Glomerular visceral epithelial cell (primary cell): ENCODE results near the gene TMEM9B.
"Not testable (repeated sequence)": the region's sequence is repeated elsewhere in the genome, so short reads cannot be mapped to it uniquely, and the experiment has no call there.

Experiments
- DNase-seq: peaks from one replicate; pipeline ENCODE4 v3.0.0-alpha.2; 2016; ENCODE audit errors: extremely low spot score

The TMEM9B gene

DNA sequence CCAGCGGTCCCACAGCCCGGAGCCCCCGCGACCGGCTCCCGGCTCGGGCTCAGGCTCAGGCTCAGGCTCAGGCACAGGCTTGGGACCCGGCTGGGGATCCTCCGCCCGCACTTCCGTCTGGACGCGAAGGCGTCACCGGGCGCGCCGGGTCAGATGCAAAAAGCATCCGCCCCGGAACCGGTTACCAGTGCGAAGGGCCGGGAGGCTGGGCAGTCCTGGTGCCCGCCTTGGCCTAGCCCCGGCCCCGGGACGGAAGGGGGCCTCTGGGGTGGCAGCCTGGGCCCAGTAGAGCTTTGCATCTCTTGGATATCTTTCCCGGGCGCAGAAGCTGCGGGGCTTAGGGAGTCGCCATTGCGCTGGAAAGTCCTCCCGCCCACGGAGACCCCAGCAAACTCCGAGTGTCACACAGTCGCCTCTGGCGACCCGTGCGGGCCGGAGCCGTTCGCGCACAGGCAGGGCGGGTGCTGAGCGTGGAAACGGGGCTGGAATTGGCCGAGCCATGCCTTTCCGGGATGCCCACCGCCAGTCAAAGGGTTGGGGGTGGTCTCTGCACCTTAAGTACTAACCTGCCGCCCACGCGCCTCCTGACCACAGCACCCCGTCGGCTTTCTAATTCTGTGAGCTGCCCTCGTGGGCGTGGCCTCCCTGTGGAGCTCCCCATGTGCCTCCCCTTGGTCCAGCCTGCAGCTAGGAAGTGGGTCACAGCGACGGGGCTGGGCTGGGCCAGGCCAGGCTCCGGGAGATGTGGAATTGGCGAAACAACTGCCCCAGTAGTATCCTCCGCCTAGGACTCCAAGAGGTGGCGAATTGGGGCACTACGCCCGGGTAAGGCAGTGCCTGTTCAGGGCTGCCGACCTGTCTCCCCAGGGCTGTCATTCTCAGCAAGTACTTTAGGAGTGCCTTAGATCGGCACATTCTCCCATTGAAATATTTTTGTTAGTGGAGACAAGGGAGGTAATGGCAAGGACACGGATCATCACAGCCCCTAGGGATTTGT is at the start of gene TMEM9B:
TSS of gene TMEM9B (minus strand) at position 119 of the 997 bp plus-strand sequence. CDS start 129 bp downstream, outside the sequence.
- DNase-seq = peak; percentile 86

- no peak for DNase-seq
These were observed 49.1 kb upstream of the TMEM9B start for GRCh38 chr11:9013373-9013772.

GRCh38 chr11:9009538-9009937 is 45.3 kb upstream of the TMEM9B start:
- DNase-seq = not testable (repeated sequence)

DNA sequence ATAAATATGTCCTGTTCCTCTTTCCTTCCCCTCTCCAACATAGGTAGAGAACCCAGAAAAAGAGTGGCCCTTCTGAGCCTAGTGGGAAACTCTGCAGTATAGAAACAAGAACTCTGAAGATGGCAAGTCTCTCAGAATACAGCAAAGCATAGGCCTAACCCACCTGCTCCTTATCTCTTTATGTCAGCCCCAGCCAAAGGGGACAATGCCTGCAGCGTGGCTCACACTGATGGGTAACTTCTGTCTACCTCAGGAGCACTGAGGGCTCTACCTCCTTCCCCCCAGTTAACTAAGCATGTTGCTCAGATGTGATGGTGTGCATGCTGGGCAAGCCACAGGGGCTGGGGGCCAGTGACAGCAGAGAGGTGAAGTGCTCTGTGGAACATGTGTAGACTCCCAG is 44.4 kb upstream of the TMEM9B start:
- no peak for DNase-seq

GRCh38 chr11:9008011-9008550 is 43.8 kb upstream of the TMEM9B start:
- no peak for DNase-seq

GRCh38 chr11:9005087-9005486 is 40.8 kb upstream of the TMEM9B start:
- no peak for DNase-seq

DNA sequence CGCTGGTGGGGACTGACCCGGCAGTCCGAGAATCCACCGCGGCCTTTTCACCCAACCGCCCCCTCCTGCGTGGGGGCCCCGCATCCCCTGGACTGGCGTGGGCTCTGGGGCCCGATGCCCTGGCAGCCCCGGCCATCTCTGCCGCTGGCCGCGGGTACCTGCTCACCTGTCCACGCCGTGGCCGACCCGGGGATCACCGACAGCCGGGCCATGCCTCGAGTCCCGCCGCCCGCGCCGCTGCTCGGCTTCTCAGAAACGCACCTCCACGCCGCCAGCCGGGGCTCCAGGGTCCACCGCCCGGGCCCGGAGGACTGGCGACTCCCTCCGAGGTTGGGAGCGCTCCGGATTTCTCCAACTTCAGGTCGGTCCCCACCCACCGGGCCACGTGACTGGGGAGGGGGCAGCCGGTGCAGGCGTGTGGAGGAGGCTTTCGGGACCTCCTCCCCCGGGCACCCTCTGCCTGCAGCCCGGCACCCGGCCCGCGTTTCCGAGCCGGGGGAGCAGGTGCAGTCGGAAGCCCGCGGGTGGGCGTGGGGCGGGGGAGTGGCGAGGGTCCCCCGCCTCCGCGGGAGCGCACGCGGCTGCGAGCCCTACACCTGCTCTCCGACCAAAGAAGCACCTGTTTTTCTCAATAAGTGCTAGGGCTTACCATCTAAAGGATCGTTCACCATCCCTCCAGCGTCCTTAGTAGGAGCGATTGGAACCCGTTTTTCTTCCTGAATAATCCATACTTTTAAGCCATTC is 40.1 kb upstream of the TMEM9B start:
- DNase-seq = no peak

DNA sequence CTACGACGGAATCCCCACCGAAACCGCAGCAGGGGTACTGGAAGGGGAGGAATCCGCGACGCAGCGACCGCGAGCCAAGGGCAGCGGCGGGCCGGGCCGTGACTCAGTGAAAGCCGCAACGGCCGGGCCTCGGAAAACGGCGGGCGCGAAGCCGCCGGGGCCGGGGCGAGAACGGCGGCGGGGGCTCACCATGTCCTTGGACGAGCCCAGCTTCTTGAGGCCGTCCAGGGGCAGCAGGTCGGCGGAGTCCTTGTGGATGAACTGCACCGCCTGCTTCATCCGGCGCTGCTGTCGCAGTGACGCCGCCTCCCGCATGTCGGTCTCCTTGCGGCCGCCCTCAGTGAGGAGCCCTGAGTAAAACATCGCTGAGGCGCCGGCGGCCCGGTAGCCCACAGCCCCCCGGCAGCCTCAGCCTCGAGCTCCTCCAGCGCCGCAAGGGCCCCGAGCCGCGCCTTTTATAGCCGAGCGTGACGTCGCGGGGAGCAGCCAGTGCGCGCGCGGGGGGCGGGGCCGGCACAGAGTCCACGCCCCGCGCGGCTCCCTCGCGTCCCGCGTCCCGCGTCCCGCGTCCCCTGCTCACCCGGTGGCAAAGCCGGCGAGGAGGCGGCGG is 39.4 kb upstream of the TMEM9B start, which contains the start of gene NRIP3:
TSS of gene NRIP3 (minus strand) at position 429 of the 610 bp plus-strand sequence. CDS start at position 363, 66 bp downstream.
- DNase-seq = peak; percentile 83

- DNase-seq = no peak
These were observed 38.8 kb upstream of the TMEM9B start for GRCh38 chr11:9002920-9003572.

DNA sequence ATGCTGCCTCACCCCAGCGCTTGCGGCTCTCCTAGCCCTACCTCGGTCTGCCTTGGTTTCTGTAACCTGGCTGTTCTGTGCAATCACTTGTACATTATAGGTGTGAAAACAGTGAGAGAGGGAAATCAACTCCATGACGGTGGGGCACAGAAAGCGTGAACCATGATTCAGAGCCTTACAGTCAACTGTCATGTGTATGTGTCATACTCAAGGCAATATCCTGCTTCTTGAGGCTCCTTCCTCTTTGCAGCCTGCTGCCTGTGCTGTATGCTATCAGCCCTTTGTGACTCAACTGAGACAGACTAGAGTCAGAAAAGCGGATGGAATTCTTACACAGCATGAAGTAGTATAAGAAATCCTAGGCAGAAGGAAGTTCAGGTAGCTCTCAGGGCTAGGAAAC is 37.5 kb upstream of the TMEM9B start:
- peak; percentile 78 for DNase-seq

- no peak for DNase-seq
These were observed 33.8 kb upstream of the TMEM9B start for GRCh38 chr11:8998017-8998416.

GRCh38 chr11:8997451-8997850 is 33.2 kb upstream of the TMEM9B start:
- DNase-seq = no peak

- peak; percentile 21 for DNase-seq
These were observed 25.2 kb upstream of the TMEM9B start for GRCh38 chr11:8989453-8989852.

DNA sequence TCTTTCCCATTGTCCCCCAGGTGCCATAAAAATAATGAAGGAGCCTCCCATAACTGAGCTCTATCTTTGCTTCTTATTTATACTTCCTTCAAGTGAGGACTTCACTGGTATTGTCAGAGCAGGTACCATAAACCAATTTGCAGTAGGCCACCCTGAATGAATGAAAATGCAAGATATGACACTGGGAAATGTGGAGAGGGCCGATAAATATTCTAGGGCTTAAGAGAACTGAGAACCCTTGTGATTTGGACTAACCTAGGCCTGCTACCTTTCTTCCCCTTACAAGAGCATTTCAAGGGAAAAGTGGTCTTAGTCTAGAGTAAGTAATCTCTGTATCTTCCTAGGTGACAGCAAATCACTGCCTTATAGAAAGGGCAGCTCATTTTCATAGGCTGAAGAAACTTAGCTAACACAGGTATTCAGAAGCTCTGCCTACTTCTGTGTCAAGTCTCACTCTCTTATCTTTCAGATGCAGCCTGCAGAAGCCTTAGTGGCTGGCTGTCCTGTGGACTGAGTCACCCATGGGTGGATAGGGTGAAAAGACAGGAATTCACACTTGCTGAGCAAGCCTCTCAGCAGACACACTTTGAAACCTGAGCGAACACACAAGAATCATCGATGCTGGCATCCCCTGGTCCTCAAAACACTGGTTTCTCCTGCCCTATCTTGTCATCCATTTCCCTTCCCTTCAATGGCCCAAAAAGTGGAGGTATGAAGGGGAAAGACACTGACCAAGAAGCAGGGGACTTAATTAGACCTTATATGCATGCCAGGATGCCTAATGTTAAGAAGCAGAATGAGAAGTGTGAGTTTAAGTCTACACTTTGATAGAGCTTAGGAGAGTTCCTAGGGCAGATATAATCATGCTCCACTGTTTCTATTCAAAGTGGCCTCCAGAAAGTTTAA is 24.3 kb upstream of the TMEM9B start:
- DNase-seq = peak; percentile 61

DNA sequence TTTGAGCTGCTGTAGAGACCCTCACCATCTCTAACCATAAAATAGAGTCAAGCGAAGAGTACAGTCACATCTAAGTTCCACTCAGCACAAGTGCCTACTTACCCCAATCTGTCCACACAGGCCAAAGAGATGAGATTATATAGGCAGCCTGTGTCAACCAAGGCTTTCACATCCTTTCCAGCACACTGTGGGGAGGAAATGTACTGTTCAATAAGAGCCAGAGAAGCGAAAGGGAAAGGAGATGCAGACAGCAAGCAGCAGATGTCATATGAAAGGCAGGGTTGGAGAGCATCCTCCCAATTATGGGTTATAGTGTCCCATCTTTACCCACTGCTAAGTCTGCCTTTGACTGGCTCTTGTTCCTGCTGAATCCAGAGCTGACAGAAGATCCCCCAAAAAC is 23.2 kb upstream of the TMEM9B start:
- DNase-seq = no peak

GRCh38 chr11:8986772-8987171 is 22.5 kb upstream of the TMEM9B start:
- DNase-seq = not testable (repeated sequence)

DNA sequence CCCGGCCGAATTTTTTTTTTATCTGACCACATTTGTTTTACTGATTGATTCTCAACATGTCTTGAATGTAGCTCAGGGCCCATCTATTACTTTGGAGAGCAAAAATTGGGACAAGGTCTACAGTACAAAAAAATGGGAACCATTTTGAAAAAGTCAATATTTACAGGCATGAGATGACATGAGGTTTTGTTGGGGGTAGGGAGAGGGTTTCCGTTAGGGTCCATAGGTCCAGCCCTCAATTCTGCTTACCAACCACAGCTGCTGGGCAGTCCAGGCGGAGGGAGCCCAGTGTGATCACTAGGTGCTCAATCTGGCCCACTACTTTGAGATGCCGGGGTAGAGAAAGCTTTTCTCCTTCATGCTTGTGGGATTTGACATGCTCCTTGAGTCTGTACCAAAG is 21.2 kb upstream of the TMEM9B start:
- no peak for DNase-seq

DNA sequence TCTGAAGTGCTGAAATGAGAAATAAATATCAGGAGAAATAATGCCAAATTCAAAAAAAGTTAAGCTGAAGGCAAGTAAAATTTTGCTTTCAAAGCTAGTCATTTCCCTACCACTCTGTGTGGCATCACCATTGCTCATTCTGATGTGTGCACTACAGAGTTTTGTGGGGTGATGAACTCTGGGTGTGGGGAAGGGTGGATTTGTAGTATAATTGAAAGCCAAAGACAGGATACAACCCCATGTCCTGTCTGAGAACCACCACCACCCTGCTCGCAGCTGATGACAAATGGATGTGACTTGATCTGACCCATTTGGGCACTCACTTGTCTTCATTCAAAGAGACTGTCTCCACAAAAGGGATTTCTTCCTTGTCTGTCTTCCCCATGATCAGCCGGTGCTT is 19.3 kb upstream of the TMEM9B start:
- DNase-seq = no peak

DNA sequence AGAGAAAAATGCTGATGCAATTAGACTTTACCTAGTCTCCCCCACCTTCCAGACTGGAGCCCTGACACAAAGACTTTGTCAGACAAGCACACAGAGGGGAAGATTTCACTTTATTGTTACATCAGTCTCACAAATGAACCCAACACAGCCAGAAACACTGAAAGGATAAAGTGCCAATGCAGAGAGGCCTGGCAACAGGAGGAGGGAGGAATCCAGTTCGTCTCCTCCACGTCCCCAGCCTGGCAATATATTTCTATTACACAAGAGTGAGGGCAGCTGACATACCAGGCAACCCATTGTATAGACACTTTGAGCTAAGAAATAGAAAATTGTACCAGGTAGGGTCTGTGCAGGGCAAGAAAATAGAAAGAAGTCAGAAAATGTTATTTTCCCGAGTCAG is 16.2 kb upstream of the TMEM9B start:
- no peak for DNase-seq

DNA sequence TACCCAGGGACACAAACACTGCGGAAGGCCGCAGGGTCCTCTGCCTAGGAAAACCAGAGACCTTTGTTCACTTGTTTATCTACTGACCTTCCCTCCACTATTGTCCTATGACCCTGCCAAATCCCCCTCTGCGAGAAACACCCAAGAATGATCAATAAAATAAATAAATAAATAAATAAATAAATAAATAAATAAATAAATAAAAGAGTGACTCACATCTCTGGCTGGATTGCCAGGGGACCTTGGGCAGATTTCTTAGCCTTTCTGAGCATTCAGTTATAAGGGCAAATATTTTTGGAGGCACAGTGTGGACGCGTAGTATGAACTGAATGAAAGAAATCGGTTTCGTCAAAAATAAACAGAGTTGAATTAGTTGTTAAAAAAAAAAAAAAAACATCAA is 15.1 kb upstream of the TMEM9B start:
- not testable (repeated sequence) for DNase-seq
